ENCODE data around the gene BHLHE41.

Gene BHLHE41

DNA sequence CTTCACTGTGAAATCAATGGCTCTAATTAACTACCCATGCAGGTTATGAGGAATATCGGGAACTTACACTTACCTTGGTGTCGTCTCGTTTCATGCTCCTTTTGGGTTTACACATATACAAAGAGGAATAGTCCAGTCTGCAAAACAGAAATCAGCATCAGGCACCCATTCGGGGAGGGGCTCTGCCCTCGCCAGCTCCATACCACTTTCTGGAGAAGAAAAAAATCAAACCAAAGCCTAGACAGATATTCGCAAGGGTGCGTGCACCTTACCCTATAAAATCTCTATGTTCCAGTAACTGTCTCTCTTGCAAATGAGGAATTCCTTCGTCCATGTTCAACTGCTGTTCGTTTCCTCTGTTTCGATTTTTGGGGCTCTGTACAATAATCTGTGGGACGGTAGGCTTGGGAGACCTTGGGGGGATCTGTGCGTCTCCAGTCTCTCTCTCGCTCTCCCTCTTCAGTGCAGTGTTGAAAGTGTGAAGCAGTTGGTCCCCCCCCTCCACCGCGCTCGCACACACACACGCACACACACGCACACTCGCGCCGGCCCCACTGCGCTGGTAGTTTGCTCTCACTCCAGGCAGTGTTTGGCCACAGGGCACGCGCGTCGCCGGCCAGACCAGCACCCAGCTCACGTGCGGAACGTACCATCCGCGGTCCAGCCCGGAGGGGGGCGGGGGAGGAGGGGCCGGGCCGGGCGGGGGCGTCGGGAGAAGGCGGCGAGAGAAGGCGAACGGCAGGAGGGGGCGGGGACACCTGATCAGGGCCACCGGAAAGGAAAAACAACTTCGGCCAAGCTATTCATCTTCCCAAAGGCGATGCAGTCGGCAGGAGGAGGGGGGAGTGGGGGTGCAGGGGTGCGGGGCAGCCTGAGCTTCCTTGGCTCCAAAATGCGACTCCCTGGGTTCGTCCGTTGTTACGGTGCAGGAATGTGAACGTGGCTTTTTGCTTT is at the start of gene BHLHE41:
TSS of gene BHLHE41 (minus strand) at position 592 of the 954 bp plus-strand sequence. CDS start at position 334, 258 bp downstream.
- DNase-seq = peak; percentile 61

DNA sequence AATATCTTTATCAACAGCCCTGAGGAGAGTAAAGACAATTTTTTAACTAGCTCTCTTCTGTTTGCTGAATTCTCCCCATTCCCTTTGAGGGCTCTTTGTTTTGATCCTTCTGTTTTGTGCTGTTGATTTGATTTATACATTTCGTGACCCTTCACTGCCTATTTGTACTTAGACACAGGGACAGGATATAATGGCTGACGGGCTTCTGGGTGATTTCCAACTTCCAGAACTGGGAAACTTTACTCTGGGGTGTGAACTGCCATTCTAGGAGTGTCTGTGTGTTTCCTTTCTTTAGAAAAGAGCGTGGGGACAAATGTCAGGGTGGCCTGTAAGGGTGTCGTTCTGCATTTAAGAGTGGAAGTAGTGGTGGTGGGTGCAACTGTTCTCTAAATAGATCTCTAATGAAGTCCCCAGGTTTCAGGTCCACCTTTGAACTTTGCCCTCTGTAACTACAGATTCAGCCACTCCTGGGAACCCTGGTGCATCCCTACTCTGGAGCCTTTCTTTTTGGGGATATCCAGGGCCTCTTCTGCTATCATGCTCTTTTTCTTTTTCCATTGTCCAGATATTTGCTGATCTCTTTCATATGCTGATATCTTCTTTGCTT is 48.2 kb upstream of the BHLHE41 start:
- DNase-seq = no peak
- in situ Hi-C loops (cut with HindIII; ENCODE audit: low pct_ligation_motif_present, low pct_unique_long_range_greater_than_20kb, low sequenced_read_pairs) = no loop called here

More for the DNA sequence above, at the start of gene BHLHE41:
- in situ Hi-C loops (cut with HindIII; ENCODE audit: low pct_ligation_motif_present, low pct_unique_long_range_greater_than_20kb, low sequenced_read_pairs) = no loop called here

DNA sequence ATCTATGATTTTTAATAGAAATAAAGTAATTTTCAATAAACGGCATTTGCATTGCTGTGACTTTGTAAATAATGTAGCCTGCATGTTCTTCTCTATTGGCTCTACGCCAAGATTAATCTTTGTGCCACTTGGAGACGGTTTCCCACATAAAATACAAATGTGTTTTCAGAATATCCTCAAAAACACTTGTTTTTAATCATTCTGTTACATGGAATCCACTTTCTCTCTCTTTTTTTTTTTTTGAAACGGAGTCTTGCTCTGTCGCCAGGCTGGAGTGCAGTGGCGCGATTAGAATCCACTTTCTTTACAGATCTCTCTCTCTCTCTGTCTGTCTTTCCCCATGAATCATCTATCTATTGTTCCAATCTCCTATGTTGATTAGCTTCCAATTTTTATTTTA is 47.7 kb upstream of the BHLHE41 start:
- DNase-seq = no peak
- in situ Hi-C loops (cut with HindIII; ENCODE audit: low pct_ligation_motif_present, low pct_unique_long_range_greater_than_20kb, low sequenced_read_pairs) = no loop called here

DNA sequence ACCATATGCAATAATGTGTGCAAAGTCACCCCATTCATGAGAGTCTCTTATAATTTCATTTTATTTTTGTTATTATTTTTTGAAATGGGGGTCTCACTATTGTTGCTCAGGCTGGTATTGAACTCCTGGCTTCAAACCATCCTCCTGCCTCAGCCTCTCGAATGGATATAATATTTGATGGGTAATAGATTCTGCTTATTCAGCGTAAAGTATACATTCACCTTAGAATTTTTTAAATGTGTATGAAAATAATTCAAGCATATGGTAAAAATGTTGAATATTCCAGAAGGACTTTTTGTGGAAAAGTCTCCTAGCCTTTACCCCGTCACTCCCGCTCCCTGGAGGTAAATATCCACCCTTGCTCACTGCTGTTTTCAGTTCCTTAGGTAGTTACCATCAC is 47.2 kb upstream of the BHLHE41 start:
- in situ Hi-C loops (cut with HindIII; ENCODE audit: low pct_ligation_motif_present, low pct_unique_long_range_greater_than_20kb, low sequenced_read_pairs) = no loop called here
- DNase-seq = no peak

DNA sequence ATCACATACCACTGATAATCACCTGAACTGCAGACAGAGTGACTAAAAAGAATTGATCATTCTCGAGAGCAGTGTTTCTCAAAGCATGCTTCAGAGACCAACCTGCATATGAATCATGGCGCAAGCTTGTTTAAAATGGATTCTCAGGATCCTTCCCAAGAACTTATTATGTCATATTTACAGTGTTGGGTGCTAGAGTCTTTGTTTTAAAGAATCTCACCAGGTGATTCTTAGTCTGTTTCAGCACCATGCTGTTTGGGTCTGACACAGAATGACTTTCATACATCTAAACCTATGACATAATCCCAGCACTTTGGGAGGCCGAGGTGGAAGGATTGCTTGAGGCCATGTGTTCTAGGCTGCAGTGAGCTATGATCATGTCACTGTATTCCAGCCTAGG is 39.3 kb upstream of the BHLHE41 start:
- in situ Hi-C loops (cut with HindIII; ENCODE audit: low pct_ligation_motif_present, low pct_unique_long_range_greater_than_20kb, low sequenced_read_pairs) = no loop called here
- no peak for DNase-seq

DNA sequence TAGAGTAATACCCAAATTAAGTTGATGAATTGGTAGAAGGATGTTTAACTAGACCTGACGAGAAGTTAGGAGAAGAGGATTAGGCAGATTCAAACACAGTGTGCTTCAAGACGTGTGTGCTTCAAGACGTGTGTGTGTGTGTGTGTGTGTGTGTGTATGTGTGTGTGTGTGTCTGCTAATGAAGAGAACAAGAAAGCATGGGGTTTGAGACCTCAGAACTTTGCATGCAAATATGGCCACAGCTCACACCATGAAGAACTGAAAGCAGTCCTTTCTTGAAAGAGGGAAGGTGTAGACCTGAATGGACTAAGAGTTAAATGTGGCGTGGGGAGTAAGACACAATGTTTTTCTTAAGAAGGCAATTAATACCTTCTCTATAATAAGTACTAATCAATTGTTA is 38.1 kb upstream of the BHLHE41 start:
- no peak for DNase-seq
- in situ Hi-C loops (cut with HindIII; ENCODE audit: low pct_ligation_motif_present, low pct_unique_long_range_greater_than_20kb, low sequenced_read_pairs) = no loop called here

DNA sequence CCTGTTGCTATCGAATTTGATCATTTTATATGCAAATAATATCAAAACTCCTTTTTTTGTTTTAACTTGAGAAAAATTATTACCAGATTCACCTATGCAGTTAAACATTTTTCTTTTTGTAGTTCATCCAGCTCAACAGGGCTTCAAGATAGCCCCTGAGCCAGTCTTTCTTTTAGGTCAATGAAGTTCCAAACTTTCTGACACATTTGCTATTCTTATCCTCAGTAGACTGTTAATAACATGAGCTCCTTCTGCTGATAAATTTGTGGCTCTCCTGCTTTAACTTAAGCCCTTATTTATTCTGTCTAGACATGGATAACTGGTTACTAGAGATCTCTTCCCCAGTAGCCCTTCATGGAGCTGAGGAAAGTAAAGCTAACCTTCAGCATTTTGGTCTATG is 37.3 kb upstream of the BHLHE41 start:
- in situ Hi-C loops (cut with HindIII; ENCODE audit: low pct_ligation_motif_present, low pct_unique_long_range_greater_than_20kb, low sequenced_read_pairs) = no loop called here
- DNase-seq = no peak

DNA sequence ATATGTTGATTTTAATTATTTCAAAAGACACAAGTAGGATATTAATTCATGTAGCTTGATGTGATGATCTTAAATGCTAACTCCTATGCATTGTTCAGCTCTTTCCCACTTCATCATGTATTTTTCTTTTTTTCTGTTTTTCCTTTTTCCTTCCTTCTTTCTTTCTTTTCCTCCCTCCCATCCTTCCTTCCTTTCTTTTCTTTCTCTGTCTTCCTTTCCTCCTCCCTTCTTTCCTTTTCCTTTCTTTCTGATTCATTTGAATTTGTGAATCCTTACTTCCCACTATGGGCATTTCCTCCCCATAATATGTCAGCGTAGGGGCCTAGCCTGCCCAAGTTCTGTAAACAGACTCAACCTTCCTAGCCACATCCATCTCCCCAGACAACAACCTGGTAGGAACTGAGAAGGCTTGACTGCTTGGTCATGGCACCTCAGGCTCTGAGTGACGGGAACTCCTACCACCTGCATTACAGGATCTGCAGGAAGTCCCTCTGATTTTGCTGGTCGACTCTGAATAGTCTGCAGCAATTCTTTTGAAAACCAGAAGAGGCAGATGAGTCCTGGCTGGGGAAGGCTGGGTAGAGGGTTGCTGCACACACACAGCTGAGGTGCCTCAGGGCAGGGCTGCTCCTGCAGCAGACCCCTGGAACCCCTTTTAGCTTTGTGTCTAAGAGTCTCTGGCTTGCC is 33.4 kb upstream of the BHLHE41 start:
- DNase-seq = peak; percentile 24
- in situ Hi-C loops (cut with HindIII; ENCODE audit: low pct_ligation_motif_present, low pct_unique_long_range_greater_than_20kb, low sequenced_read_pairs) = no loop called here

DNA sequence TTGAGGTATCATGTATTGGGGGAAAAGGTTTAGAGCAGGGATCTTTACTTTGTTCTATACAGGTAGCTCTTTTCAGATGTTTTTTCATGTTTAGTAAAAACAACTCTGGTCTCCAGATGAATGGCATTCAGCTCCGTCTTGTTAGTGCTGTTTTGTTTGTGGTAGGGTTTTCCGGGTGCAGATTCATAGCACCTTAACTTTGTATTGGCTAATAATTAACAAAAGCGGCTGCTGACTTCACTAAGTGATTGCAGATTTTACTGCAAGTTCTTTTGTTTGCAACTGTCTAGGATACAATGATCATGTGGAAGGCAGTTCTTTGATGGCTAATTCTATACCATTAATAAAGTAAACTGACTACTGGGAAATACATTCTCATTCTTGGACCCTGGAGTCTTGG is 32.2 kb upstream of the BHLHE41 start:
- in situ Hi-C loops (cut with HindIII; ENCODE audit: low pct_ligation_motif_present, low pct_unique_long_range_greater_than_20kb, low sequenced_read_pairs) = no loop called here
- peak; percentile 43 for DNase-seq

DNA sequence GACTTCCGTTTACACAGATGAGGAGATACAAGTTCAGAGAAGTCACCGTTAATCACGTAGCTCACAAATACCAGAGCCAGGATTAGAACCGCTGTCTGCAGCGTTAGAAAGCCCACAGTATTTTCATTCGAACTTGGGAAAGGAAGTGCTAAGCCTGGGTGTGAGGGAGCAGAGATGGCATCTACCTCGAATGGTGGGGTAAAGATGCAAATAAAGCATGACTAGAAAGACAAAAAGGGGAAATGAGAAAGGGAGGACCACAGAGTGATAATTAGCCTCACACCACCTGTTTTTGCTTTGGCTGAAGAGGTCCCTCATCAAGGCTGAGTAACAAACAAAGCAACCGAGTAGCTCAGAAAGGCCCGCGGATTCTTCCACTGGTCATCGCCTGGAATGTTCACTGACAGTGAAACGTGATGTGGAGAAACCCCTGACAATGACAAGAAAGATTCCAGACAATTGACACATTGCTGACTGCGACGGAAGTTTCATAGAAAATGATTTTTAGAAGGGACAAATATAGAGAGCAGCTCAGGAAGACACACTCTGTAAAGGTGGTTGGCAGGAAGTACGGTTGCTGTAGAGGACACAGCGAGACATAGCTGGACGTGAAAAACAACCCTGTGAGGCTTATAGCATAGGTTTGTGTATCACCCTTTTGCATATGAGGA is 31.5 kb upstream of the BHLHE41 start:
- DNase-seq = no peak
- in situ Hi-C loops (cut with HindIII; ENCODE audit: low pct_ligation_motif_present, low pct_unique_long_range_greater_than_20kb, low sequenced_read_pairs) = no loop called here

DNA sequence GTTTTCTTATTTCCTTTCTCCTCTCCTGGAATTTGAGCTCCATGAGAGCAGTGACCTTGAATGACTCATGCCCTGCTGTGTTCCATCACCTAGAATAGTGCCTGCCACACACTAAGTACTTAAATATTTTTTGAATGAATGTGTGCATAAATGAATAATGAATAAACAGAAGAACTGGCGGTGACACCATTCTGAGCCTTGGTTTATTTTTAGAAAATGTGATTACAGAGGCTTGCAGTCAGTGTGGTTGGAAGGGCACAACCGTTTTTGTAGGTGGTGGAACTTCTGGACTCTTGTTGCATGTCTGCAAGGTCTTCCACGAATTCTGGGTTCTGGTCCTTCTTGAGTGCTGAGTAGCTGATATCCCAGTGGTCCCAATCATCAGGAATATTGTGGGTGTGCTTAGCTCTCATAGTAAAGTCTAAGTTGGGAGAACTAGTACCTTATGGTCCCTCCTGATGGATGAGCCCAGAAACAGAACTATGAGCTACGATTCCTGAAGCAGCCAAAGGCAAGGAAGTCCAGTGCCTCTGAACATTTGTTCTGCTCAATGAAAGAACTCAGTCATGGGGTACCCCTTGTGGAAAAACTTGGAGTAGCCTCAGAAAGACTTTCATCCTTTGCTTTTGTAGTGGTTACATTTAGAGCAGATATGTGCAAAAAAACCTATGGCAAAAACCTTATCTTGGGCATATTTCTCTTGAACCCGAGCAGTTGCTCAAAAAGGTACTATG is 28.8 kb upstream of the BHLHE41 start:
- DNase-seq = peak; percentile 99
- in situ Hi-C loops (cut with HindIII; ENCODE audit: low pct_ligation_motif_present, low pct_unique_long_range_greater_than_20kb, low sequenced_read_pairs) = no loop called here

DNA sequence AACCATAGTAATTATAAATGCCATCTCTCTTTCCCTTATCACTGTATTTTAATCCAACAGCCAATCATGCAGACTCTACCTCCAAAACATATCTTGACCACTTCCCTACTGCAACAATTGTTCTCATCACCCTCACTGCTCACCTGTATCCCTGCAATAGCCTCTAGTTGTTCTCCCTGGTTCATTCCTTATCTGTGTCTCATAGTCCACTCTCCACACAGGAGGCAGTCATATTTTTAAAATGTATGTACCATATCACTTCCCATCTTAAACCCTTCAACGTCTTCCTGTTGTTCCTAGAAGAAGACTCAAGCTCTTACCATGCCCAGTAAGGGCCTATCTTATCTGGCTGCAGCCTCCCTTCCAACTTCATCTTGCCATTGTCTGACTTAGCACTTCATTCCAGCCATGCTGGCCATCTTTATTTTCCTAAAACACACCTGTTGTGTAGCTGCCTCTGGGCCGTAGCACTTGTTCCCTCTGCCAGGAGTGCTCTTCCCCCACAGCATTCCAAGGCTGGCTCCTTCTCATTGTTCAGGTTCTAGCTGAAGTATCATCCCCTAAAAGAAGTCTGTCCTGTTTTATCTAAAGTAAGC is 27.8 kb upstream of the BHLHE41 start:
- in situ Hi-C loops (cut with HindIII; ENCODE audit: low pct_ligation_motif_present, low pct_unique_long_range_greater_than_20kb, low sequenced_read_pairs) = no loop called here
- peak; percentile 12 for DNase-seq

DNA sequence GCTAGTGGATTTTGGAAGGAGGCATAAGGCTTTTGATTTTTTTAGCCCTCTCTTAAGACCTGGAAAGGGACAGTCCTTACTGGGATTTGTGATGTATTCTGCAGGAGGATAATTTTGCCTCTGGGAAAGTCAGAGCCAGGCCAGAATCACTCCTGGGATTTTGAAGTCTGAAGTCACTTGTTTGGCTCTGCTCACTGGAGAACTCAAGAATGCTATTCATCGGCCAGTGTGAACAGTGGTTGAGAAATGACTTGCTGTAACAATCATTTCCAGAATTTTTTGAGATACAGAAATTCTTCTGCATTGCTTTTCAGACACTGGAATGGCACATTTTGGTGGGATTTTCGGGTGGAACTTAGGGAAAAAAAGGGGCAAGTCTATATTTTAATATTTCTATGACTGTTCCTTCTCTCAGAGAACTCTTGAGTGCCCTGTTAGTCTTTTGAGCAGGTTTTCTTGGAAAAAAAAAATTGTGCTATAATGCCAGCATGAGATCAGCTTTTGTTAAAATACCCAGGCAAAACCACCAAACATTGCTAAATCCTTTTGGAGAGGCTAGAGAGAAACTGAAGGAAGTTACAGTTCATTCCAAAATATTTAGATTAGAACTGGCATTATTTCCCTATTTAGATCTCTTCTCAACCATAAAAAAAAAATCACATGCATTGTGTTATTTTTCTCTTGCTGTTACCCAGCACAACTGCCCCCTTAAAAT is 26.1 kb upstream of the BHLHE41 start:
- peak; percentile 29 for DNase-seq
- in situ Hi-C loops (cut with HindIII; ENCODE audit: low pct_ligation_motif_present, low pct_unique_long_range_greater_than_20kb, low sequenced_read_pairs) = no loop called here

DNA sequence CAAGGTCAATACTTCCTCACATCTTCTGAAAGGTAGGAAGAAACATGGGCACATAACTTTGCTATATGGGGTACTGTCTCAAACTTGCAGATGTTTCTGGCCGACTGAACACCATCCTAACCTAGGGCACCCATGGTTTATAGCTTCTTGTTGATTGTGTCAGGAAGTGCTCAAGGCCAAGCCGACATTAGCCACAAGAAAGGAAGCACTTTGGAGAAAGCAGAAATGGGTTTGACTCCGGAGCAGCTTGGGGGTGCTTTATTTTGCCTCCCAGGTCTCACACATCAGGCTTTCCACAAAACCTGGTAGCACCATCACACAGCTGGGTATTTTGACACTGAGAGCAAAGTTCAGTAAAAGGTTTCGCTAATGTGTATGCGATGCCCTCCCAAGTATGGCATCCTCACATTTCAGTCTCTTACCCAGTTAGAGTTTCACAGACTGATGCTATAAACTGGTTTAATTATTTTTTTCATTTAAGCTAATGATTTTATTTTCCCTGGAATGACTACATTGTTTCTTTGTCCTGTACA is 25.2 kb upstream of the BHLHE41 start:
- DNase-seq = no peak
- in situ Hi-C loops (cut with HindIII; ENCODE audit: low pct_ligation_motif_present, low pct_unique_long_range_greater_than_20kb, low sequenced_read_pairs) = no loop called here

DNA sequence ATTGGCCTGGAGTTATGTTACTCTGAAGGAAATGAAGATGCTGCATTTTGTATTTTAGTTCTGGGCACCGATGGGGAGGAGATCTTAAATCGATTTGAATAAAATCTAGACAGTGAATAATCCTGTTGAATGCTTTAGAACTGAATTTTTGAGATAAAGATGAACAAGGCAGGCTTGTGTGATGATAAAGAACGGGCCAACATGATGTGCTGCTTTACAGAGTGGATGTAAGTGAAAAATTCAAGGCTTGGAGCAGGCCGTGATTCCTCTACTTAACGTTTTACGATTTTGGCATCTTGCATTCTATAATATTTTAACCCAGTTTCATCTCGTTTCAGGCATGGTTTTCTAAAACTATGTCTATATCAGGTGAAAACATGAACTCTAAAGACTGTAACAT is 23.5 kb upstream of the BHLHE41 start:
- in situ Hi-C loops (cut with HindIII; ENCODE audit: low pct_ligation_motif_present, low pct_unique_long_range_greater_than_20kb, low sequenced_read_pairs) = no loop called here
- no peak for DNase-seq

DNA sequence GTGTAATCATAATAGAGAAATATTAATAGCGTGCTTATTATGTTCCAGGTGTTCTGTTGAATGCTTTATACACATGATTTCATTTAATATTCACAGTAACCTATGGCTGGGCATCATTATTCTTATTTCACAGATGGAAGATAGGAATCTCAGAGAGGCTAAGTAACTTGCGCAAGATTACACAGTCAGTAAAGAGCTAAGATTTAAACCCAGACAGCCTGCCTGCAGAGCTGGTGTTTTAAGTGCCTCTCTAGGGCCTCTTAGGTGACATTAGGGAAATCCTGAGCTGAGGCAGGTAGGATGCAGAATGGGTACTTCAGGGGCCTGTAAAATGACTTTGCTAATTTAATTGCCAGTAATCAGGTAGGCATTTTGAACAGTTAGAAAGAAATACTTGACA is 18.5 kb upstream of the BHLHE41 start:
- in situ Hi-C loops (cut with HindIII; ENCODE audit: low pct_ligation_motif_present, low pct_unique_long_range_greater_than_20kb, low sequenced_read_pairs) = no loop called here

DNA sequence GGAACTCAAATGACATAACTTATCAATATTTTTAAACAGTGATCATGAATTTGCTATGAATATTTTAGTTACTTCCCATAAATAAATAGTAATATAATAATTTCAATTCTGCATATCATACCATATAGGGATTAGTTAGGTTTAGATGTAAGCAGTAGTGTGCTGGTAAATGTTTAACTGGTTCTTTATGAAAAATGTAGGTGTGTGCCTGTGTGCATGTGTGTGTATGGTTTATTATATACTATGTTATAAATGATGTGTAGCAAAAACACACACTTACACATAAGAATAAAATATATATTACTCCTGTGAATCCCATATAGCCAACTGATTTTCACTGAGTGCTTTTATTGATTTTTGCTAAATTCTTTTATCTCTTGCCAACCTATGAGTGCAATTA is 14.0 kb upstream of the BHLHE41 start:
- in situ Hi-C loops (cut with HindIII; ENCODE audit: low pct_ligation_motif_present, low pct_unique_long_range_greater_than_20kb, low sequenced_read_pairs) = no loop called here
- DNase-seq = no peak

More for the DNA sequence above, 18.5 kb upstream of the BHLHE41 start:
- DNase-seq = no peak

Measured in ACHN (cell line).